ENCODE results near the gene ZNF521.

The ZNF521 gene

GRCh38 chr18:25102662-25103061, 249.3 kb downstream of the ZNF521 start:
- no peak overlapping the region for H3K4me3 ChIP-seq (replicated peaks in 1 of 2; ENCODE audit: low read depth in 2 of 2, low read length in 2 of 2)
- DNase-seq (ENCODE audit: low read depth in 2 of 2) = no peak
- TF ChIP-seq, protein P1, sequence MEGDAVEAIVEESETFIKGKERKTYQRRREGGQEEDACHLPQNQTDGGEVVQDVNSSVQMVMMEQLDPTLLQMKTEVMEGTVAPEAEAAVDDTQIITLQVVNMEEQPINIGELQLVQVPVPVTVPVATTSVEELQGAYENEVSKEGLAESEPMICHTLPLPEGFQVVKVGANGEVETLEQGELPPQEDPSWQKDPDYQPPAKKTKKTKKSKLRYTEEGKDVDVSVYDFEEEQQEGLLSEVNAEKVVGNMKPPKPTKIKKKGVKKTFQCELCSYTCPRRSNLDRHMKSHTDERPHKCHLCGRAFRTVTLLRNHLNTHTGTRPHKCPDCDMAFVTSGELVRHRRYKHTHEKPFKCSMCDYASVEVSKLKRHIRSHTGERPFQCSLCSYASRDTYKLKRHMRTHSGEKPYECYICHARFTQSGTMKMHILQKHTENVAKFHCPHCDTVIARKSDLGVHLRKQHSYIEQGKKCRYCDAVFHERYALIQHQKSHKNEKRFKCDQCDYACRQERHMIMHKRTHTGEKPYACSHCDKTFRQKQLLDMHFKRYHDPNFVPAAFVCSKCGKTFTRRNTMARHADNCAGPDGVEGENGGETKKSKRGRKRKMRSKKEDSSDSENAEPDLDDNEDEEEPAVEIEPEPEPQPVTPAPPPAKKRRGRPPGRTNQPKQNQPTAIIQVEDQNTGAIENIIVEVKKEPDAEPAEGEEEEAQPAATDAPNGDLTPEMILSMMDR (IDR thresholded peaks at IDR 0.05; ENCODE audit: low read depth, low read length) = no peak

DNA sequence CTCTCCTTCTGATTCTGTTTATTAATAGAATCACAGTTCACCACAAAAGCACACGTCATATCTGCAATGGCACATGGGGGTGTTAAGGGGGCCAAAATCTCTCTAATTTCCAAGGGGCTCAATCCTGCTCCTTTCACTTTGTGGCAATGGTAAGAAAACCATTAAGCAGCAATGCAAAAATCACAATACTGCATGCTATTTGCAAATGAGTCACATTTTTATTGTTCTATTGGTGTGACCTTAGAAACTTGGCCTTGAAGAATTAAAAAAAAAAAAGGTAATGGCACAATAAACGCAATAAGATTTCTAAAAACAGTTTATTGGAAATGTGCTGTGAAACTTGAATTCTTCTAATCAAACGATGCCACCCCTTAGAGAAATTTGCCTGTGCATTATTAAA, 251.5 kb downstream of the ZNF521 start:
- no peak overlapping the region for H3K4me3 ChIP-seq (replicated peaks in 1 of 2; ENCODE audit: low read depth in 2 of 2, low read length in 2 of 2)
- DNase-seq (ENCODE audit: low read depth in 2 of 2) = no peak
- TF ChIP-seq, protein P1 (IDR thresholded peaks at IDR 0.05; ENCODE audit: low read depth, low read length) = no peak

GRCh38 chr18:25099895-25100294, 252.1 kb downstream of the ZNF521 start:
- H3K4me3 ChIP-seq (replicated peaks in 1 of 2; ENCODE audit: low read depth in 2 of 2, low read length in 2 of 2) = no peak overlapping the region
- TF ChIP-seq, protein P1 (IDR thresholded peaks at IDR 0.05; ENCODE audit: low read depth, low read length) = no peak
- DNase-seq (ENCODE audit: low read depth in 2 of 2) = peak; percentile 6 to 69

DNA sequence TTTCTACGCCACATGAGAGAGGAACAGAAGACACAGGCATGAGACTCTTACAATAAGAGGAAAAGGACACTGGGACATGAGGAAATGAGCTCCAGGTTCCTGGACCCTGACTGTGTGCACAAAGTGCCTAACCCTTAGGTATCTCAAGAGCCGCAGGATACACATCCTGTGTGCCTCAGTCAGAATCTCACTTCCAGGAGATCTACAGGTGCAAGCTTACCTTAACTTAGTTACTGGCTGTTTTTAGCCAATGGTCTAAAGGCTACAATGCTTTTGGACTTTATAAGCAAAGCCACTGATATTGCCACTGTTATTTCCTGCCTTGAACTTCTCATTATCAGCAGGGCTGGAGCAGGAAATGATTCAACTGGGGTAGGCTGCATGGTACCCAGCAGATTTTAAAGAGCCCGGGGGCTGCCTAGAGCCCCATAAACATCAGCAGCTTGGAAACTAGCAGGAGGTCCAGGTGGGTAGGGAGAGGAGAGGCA, 254.4 kb downstream of the ZNF521 start:
- DNase-seq (ENCODE audit: low read depth in 2 of 2) = peak in 1 of 2 donors; percentile 22
- TF ChIP-seq, protein P1 (IDR thresholded peaks at IDR 0.05; ENCODE audit: low read depth, low read length) = no peak
- H3K4me3 ChIP-seq (replicated peaks in 1 of 2; ENCODE audit: low read depth in 2 of 2, low read length in 2 of 2) = no peak overlapping the region

GRCh38 chr18:25097057-25097456, 254.9 kb downstream of the ZNF521 start:
- no peak for DNase-seq (ENCODE audit: low read depth in 2 of 2)
- TF ChIP-seq, protein P1 (IDR thresholded peaks at IDR 0.05; ENCODE audit: low read depth, low read length) = no peak
- no peak overlapping the region for H3K4me3 ChIP-seq (replicated peaks in 1 of 2; ENCODE audit: low read depth in 2 of 2, low read length in 2 of 2)

DNA sequence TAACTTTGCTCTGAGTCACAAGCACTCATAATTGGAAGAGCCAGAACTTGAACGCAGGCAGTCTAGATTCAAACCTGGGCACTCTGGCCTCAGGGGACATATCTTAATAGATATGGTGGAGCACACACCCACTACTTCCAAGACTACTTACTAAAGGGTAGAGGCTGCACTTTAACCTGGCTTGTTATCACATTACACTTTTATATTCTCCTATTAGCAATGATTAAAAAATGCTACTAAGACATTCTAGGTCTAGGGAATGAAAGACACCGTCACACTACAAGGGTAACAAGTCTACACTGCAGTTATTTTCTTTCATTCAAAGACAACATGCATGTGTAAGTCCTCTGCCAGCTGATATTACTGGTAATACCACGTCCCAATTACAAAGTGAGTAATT, 258.8 kb downstream of the ZNF521 start:
- H3K4me3 ChIP-seq (replicated peaks in 1 of 2; ENCODE audit: low read depth in 2 of 2, low read length in 2 of 2) = no peak overlapping the region
- no peak for DNase-seq (ENCODE audit: low read depth in 2 of 2)
- TF ChIP-seq, protein P1 (IDR thresholded peaks at IDR 0.05; ENCODE audit: low read depth, low read length) = no peak

- no peak overlapping the region for H3K4me3 ChIP-seq (replicated peaks in 1 of 2; ENCODE audit: low read depth in 2 of 2, low read length in 2 of 2)
- DNase-seq (ENCODE audit: low read depth in 2 of 2) = no peak
- TF ChIP-seq, protein P1 (IDR thresholded peaks at IDR 0.05; ENCODE audit: low read depth, low read length) = no peak
These were observed 262.5 kb downstream of the ZNF521 start for GRCh38 chr18:25089470-25089869.
